ENCODE data around the gene ZNF662.

Gene ZNF662

DNA sequence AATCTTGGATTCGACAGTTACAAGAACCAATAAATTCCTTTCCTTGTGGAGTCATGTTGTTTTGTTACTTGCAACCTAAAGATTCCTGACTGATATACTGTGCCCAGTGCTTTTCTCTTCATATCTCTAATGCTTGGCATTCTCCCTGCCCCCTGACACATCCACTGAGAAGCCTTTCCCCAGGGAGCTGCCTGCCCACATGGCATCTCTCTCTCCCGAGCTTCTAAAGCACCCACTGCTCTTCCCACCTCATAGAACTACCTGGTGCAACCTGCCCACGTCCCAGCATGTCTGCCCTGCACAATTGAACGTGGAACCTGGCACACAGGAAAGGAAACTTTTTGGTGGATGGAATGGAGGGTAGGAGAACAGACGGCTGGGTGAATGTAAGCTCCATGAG, 37.1 kb upstream of the ZNF662 start:
- no peaks in the 10 kb centered on the region for H3K27me3 ChIP-seq

DNA sequence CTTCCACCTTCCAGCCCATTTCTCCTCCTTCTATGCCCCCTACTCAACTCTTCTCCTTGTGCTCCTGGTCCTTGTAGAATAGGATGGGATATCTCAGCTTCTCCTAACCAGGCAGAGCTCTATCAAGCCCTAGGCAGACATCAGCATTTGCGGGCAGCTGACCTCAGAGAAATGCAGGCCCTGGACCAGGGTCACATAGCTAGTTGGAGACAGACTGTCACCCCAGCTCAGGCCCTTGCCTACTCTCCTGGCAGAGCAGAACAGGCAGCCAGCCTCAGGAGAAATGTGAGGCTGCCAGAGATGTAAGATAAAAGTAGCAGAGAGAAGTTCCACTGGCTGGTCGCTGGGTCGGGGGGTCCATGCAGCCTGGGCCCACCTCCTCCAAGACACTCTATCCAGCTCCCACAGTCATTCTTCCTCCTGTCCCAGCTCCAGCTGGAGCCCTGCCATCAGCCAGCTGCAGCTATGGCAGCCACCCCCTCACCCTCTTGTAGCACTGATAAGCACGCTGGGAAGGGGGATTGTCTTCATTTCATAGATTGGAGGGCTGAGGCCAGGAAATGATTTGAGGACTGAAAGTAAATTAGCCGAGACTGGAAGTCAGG, 34.2 kb upstream of the ZNF662 start:
- Histone ChIP-seq H3K9me3 (no peaks in the 10 kb centered on the region), H3K27ac (no peak overlapping the region), H3K4me3 (ENCODE audit: low read depth in 1 of 2, low read length in 1 of 2) (no peak overlapping the region), H3K27me3 (no peaks in the 10 kb centered on the region), H3K4me1 (ENCODE audit: control insufficient read depth in 1 of 2, insufficient read depth in 1 of 2, low read depth in 1 of 2, low read length in 1 of 2) (no peaks in the 10 kb centered on the region), H3K36me3 (no peaks in the 10 kb centered on the region)
- TF ChIP-seq, protein P1, sequence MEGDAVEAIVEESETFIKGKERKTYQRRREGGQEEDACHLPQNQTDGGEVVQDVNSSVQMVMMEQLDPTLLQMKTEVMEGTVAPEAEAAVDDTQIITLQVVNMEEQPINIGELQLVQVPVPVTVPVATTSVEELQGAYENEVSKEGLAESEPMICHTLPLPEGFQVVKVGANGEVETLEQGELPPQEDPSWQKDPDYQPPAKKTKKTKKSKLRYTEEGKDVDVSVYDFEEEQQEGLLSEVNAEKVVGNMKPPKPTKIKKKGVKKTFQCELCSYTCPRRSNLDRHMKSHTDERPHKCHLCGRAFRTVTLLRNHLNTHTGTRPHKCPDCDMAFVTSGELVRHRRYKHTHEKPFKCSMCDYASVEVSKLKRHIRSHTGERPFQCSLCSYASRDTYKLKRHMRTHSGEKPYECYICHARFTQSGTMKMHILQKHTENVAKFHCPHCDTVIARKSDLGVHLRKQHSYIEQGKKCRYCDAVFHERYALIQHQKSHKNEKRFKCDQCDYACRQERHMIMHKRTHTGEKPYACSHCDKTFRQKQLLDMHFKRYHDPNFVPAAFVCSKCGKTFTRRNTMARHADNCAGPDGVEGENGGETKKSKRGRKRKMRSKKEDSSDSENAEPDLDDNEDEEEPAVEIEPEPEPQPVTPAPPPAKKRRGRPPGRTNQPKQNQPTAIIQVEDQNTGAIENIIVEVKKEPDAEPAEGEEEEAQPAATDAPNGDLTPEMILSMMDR (IDR thresholded peaks at IDR 0.05): no peak

More for the DNA sequence above, 37.1 kb upstream of the ZNF662 start:
- TF ChIP-seq, protein P1 (IDR thresholded peaks at IDR 0.05): no peak
- Histone ChIP-seq H3K9me3 (no peaks in the 10 kb centered on the region), H3K36me3 (no peaks in the 10 kb centered on the region), H3K4me3 (ENCODE audit: low read depth in 1 of 2, low read length in 1 of 2) (no peak overlapping the region), H3K4me1 (ENCODE audit: control insufficient read depth in 1 of 2, insufficient read depth in 1 of 2, low read depth in 1 of 2, low read length in 1 of 2) (no peaks in the 10 kb centered on the region), H3K27ac (no peak overlapping the region)

DNA sequence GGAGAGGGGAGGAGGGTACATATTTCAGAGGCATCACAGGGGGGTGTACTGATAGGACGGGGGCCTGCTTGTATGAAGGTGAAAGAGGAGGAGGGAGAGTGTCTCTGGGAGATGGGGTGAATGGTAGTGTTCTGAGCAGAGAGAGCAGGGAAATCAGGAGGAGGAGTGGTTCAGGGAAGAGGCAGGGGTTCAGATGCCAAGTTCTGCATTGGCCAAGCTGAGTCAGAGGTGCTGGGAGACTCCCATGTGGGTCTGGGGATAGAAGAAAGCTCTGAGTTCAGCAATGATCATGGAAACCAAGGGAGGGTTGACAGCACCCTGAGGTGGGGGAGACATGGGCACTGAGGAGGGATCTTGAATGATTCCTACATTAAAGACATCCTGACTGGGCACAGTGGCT, 33.2 kb upstream of the ZNF662 start:
- TF ChIP-seq, protein P1 (IDR thresholded peaks at IDR 0.05): no peak
- H3K4me3 ChIP-seq (ENCODE audit: low read depth in 1 of 2, low read length in 1 of 2): no peak overlapping the region
- H3K9me3 ChIP-seq: no peaks in the 10 kb centered on the region
- H3K36me3 ChIP-seq: no peaks in the 10 kb centered on the region
- H3K27ac ChIP-seq: no peak overlapping the region
- H3K4me1 ChIP-seq (ENCODE audit: control insufficient read depth in 1 of 2, insufficient read depth in 1 of 2, low read depth in 1 of 2, low read length in 1 of 2): no peaks in the 10 kb centered on the region
- H3K27me3 ChIP-seq: no peaks in the 10 kb centered on the region

DNA sequence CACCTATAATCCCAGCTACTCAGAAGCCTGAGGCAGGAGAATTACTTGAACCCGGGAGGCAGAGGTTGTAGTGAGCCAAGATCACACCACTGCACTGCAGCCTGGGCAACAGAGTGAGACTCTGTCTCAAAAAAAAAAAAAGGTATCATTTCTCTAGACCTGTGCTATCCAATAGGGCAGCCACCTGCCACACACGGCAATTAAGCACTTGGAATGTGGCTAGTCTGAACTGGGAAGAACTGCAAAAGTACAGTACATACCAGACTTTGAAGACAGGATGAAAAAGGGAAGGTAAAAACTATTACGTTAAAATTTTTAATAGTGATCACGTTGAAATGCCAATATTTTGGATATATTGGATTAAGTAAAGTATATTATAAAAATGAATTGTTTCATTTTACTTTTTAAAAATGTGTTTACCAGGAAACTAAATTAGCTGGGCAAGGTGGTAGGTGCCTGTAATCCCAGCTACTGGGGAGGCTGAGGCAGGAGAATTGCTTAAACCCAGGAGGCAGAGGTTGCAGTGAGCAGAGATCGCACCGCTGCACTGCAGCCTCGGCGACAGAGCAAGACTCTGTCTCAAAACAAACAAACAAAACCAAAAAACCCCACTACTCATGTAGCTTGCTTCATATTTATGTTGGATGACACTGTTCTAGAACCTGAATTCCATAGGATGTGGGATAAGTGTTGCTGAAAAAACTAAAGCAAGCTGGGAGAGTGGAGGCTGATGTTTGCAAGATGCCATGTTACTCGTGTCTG, 32.5 kb upstream of the ZNF662 start:
- TF ChIP-seq, protein P1 (IDR thresholded peaks at IDR 0.05): no peak
- Histone ChIP-seq H3K9me3 (no peaks in the 10 kb centered on the region), H3K36me3 (no peaks in the 10 kb centered on the region), H3K4me1 (ENCODE audit: control insufficient read depth in 1 of 2, insufficient read depth in 1 of 2, low read depth in 1 of 2, low read length in 1 of 2) (no peaks in the 10 kb centered on the region), H3K27ac (no peak overlapping the region), H3K27me3 (no peaks in the 10 kb centered on the region), H3K4me3 (ENCODE audit: low read depth in 1 of 2, low read length in 1 of 2) (no peak overlapping the region)

DNA sequence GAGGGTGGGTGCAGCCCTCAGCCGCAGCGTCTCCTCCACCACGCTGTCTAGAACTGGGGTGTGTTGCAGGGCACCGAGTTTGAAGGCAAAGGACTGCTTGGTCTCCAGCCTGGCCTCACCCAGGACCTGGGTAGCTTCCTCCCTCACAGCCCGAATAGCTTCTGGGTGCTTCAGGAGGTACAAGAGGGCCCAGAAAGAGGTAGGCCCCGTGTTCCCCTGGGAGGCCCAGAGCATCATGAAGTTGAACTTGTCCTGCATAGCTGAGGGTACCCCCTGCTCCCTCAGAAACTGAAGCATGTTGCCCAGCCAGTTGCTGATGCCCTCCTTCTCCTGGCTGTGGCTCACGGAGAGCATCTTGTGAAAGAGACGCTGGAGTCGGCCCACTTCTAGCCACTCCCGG, 31.2 kb upstream of the ZNF662 start:
- peaks cover 10% of the 10 kb centered on the region for H3K27me3 ChIP-seq
- no peaks in the 10 kb centered on the region for H3K36me3 ChIP-seq
- H3K27ac ChIP-seq: no peak overlapping the region
- H3K4me1 ChIP-seq (ENCODE audit: control insufficient read depth in 1 of 2, insufficient read depth in 1 of 2, low read depth in 1 of 2, low read length in 1 of 2): no peaks in the 10 kb centered on the region
- H3K4me3 ChIP-seq (ENCODE audit: low read depth in 1 of 2, low read length in 1 of 2): no peak overlapping the region
- TF ChIP-seq, protein P1 (IDR thresholded peaks at IDR 0.05): no peak
- H3K9me3 ChIP-seq: no peaks in the 10 kb centered on the region
